ENCODE results near the gene SLC35E1.

Gene SLC35E1

GRCh38 chr19:16572332-16573211 lies at the start of gene SLC35E1:
Gene SLC35E1 (minus strand): TSS chr19:16572415. CDS start chr19:16572364, 51 bp downstream.
- H3K36me3 Mint-ChIP-seq: peaks cover 92% of the 10 kb centered on the region
- ATAC-seq: peak; percentile 98
- peak within 1 kb of the TSS; percentile 97 for H3K27ac Mint-ChIP-seq
- H3K4me1 Mint-ChIP-seq: peaks cover 55% of the 10 kb centered on the region
- H3K9me3 Mint-ChIP-seq: no peaks in the 10 kb centered on the region
- peak within 1 kb of the TSS; percentile 94 for H3K4me3 Mint-ChIP-seq
- DNase-seq (ENCODE audit: low spot score in 2 of 2): peak; percentile 87 to 94

- ATAC-seq (no peak), DNase-seq (ENCODE audit: low spot score in 2 of 2) (no peak)
- Mint-ChIP-seq H3K9me3 (no peaks in the 10 kb centered on the region), H3K4me3 (no peak overlapping the region), H3K36me3 (peaks cover 37% of the 10 kb centered on the region), H3K4me1 (peaks cover 89% of the 10 kb centered on the region), H3K27ac (peak overlapping the region; percentile 11)
Measured at GRCh38 chr19:16621165-16621800, 49.1 kb upstream of the SLC35E1 start.

DNA sequence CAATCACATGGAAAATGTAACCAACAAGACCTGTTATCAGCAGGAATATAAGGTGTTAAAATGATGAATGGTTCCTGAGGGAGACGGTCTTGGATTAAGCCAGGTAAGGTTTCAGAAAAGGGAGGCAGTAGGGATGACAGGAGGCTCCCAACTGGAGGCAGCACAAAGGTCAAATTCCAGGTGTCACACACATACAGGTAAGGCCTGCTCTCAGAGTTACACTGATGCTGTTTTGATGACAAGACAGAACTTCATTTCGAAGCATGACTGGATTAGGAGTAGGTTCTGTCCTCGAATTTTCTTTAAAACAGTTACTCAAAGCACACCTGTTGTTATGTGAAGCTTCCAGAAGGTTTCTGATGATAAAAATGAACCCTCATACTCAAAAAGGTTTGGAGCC lies 48.4 kb upstream of the SLC35E1 start:
- H3K27ac Mint-ChIP-seq: no peak overlapping the region

DNA sequence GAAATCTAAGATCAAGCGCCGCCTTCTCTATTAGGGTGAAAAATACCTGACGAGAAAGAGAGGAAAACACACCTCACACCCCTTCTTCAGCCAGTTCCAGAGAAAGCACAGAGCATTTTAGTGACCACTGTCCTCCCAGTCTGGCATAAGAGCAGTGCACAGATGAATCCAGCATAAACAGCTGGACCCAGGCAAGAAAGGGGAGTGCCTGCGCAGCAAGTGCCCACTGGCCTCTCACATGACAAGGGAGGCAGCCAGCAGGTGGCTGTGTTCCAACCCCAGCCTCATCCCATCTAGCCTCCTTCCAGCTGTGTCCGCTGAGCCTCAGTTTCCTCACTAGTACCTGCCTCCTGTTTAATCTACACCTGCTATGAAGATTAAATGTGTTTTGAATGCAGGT lies 47.8 kb upstream of the SLC35E1 start:
- Mint-ChIP-seq H3K27ac (peak overlapping the region; percentile 78), H3K36me3 (peaks cover 25% of the 10 kb centered on the region), H3K9me3 (no peaks in the 10 kb centered on the region), H3K4me1 (peaks cover 89% of the 10 kb centered on the region), H3K4me3 (no peak overlapping the region)
- ATAC-seq (no peak), DNase-seq (ENCODE audit: low spot score in 2 of 2) (no peak)

More for the DNA sequence above, 48.4 kb upstream of the SLC35E1 start:
- DNase-seq (ENCODE audit: low spot score in 2 of 2) (no peak), ATAC-seq (no peak)
- Mint-ChIP-seq H3K36me3 (peaks cover 30% of the 10 kb centered on the region), H3K9me3 (no peaks in the 10 kb centered on the region), H3K4me3 (no peak overlapping the region), H3K4me1 (peaks cover 89% of the 10 kb centered on the region)

GRCh38 chr19:16619457-16619856 lies 47.2 kb upstream of the SLC35E1 start:
- peak overlapping the region; percentile 78 for H3K27ac Mint-ChIP-seq
- ATAC-seq: peak; percentile 22

DNA sequence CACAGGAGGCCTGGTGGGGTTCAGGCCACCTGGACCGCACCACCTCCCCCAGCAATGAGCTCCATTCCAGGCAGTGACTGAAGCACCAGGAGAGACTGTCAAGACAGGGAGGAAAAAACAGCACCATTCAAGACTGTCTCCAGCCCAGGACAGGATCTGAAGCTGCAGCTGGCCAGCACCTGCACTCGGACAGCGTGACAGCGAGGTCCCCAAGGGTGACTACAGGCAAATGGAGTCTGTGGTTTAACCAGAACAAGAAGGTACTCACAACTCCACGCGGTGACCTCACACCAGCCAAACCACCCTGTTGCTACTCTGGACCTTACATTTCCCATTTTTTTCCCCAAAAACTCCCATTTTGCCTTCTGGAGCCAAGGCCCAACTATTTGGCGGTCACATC lies 46.0 kb upstream of the SLC35E1 start:
- Mint-ChIP-seq H3K9me3 (no peaks in the 10 kb centered on the region), H3K36me3 (peaks cover 9% of the 10 kb centered on the region), H3K4me1 (peaks cover 87% of the 10 kb centered on the region), H3K27ac (peak overlapping the region; percentile 78), H3K4me3 (no peak overlapping the region)
- DNase-seq (ENCODE audit: low spot score in 2 of 2): no peak
- no peak for ATAC-seq

More at GRCh38 chr19:16619457-16619856, 47.2 kb upstream of the SLC35E1 start:
- H3K9me3 Mint-ChIP-seq: no peaks in the 10 kb centered on the region
- H3K4me1 Mint-ChIP-seq: peaks cover 94% of the 10 kb centered on the region
- DNase-seq (ENCODE audit: low spot score in 2 of 2): no peak
- no peak overlapping the region for H3K4me3 Mint-ChIP-seq
- H3K36me3 Mint-ChIP-seq: peaks cover 19% of the 10 kb centered on the region

GRCh38 chr19:16615808-16616207 lies 43.6 kb upstream of the SLC35E1 start:
- DNase-seq (ENCODE audit: low spot score in 2 of 2) (no peak), ATAC-seq (peak; percentile 47)
- peak overlapping the region; percentile 61 for H3K27ac Mint-ChIP-seq
- peaks cover 80% of the 10 kb centered on the region for H3K4me1 Mint-ChIP-seq
- no peaks in the 10 kb centered on the region for H3K36me3 Mint-ChIP-seq
- no peaks in the 10 kb centered on the region for H3K9me3 Mint-ChIP-seq
- no peak overlapping the region for H3K4me3 Mint-ChIP-seq

GRCh38 chr19:16614941-16615340 lies 42.7 kb upstream of the SLC35E1 start:
- H3K4me1 Mint-ChIP-seq: peaks cover 76% of the 10 kb centered on the region
- H3K4me3 Mint-ChIP-seq: no peak overlapping the region
- H3K9me3 Mint-ChIP-seq: no peaks in the 10 kb centered on the region
- H3K36me3 Mint-ChIP-seq: no peaks in the 10 kb centered on the region
- peak overlapping the region; percentile 61 for H3K27ac Mint-ChIP-seq
- ATAC-seq (no peak), DNase-seq (ENCODE audit: low spot score in 2 of 2) (no peak)

- H3K36me3 Mint-ChIP-seq: no peaks in the 10 kb centered on the region
- H3K4me3 Mint-ChIP-seq: no peak overlapping the region
- H3K4me1 Mint-ChIP-seq: peaks cover 65% of the 10 kb centered on the region
- no peak overlapping the region for H3K27ac Mint-ChIP-seq
- no peaks in the 10 kb centered on the region for H3K9me3 Mint-ChIP-seq
- DNase-seq (ENCODE audit: low spot score in 2 of 2) (no peak), ATAC-seq (no peak)
Measured at GRCh38 chr19:16613841-16614240, 41.6 kb upstream of the SLC35E1 start.

- DNase-seq (ENCODE audit: low spot score in 2 of 2) (no peak), ATAC-seq (no peak)
- no peak overlapping the region for H3K27ac Mint-ChIP-seq
- H3K4me3 Mint-ChIP-seq: no peak overlapping the region
- peaks cover 65% of the 10 kb centered on the region for H3K4me1 Mint-ChIP-seq
- H3K9me3 Mint-ChIP-seq: no peaks in the 10 kb centered on the region
- no peaks in the 10 kb centered on the region for H3K36me3 Mint-ChIP-seq
Measured at GRCh38 chr19:16612636-16613035, 40.4 kb upstream of the SLC35E1 start.

DNA sequence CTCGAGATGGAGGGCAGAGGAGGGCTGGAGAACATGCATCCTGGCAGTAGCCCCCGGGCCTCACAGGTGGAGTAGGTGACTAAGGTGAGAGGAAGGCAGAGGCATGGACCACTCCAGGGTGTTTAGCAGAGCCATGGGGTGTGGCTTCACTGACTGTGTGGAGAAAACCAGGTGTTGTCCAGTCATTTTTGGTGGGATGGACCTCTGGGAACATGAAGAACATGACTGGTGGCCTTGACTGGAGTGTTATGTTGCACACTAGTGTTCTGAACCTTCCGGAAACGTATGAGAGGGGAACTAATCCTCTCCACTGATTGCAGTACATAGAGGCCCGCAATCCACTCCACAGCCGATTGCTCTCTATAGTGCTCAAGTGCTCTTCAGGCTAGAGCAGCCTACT lies 38.9 kb upstream of the SLC35E1 start:
- Mint-ChIP-seq H3K27ac (peak overlapping the region; percentile 44), H3K4me1 (peaks cover 52% of the 10 kb centered on the region), H3K9me3 (no peaks in the 10 kb centered on the region), H3K36me3 (no peaks in the 10 kb centered on the region), H3K4me3 (no peak overlapping the region)
- ATAC-seq: no peak
- no peak for DNase-seq (ENCODE audit: low spot score in 2 of 2)

GRCh38 chr19:16609511-16610200 lies 37.4 kb upstream of the SLC35E1 start:
- Mint-ChIP-seq H3K36me3 (no peaks in the 10 kb centered on the region), H3K4me1 (peaks cover 50% of the 10 kb centered on the region), H3K4me3 (no peak overlapping the region), H3K9me3 (no peaks in the 10 kb centered on the region), H3K27ac (no peak overlapping the region)
- ATAC-seq: no peak
- no peak for DNase-seq (ENCODE audit: low spot score in 2 of 2)

- Mint-ChIP-seq H3K4me1 (peaks cover 55% of the 10 kb centered on the region), H3K4me3 (no peak overlapping the region), H3K27ac (peak overlapping the region; percentile 64), H3K36me3 (peaks cover 5% of the 10 kb centered on the region), H3K9me3 (no peaks in the 10 kb centered on the region)
- ATAC-seq (peak; percentile 97), DNase-seq (ENCODE audit: low spot score in 2 of 2) (no peak)
Measured at GRCh38 chr19:16608290-16608739, 36.1 kb upstream of the SLC35E1 start.

DNA sequence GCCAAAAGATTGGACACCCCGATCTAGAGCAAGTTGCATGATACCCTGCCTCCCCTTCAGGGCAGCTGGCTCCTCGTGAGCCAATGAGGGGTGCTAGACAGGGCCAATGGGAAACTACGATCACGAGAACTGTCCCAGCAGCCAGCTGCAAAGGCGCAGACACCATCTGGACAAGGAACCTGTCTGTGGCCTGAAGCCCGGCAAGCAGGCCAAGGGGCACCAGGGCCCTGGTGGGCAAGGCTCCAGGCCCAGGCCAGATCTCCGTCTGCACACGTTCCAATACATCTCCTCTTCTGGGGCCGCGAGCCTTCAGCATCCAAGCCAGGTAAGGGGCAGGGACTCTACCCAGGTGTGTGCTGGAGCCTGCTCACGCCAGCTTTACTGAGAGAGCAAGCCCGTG lies 35.6 kb upstream of the SLC35E1 start:
- peak overlapping the region; percentile 64 for H3K27ac Mint-ChIP-seq
- H3K4me1 Mint-ChIP-seq: peaks cover 55% of the 10 kb centered on the region
- H3K36me3 Mint-ChIP-seq: peaks cover 5% of the 10 kb centered on the region
- H3K9me3 Mint-ChIP-seq: no peaks in the 10 kb centered on the region
- H3K4me3 Mint-ChIP-seq: no peak overlapping the region
- DNase-seq (ENCODE audit: low spot score in 2 of 2): no peak
- ATAC-seq: no peak

DNA sequence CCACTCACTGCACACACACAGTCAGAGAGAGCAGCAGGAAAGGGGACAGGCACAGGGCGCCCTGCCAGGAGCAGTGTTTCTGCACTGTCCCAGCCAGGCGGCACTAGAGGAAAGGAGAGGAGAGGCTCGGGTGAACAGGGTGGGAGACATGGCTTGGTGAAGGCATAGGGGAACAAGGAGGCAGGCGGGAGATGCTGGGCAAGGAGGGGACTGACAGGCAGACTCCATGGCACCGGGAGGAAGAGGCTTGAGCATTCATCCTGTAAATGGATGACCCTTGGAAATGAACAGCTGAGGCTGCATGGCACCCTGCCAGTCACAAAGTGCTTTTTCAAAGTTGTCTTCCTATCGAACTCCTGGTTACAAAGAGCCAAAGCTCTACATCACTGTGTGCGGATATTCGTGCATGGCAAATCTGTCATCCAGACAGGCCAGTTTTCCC lies 33.4 kb upstream of the SLC35E1 start:
- ATAC-seq (no peak), DNase-seq (ENCODE audit: low spot score in 2 of 2) (no peak)
- peaks cover 12% of the 10 kb centered on the region for H3K36me3 Mint-ChIP-seq
- H3K9me3 Mint-ChIP-seq: no peaks in the 10 kb centered on the region
- H3K4me3 Mint-ChIP-seq: no peak overlapping the region
- H3K27ac Mint-ChIP-seq: peak overlapping the region; percentile 81
- peaks cover 47% of the 10 kb centered on the region for H3K4me1 Mint-ChIP-seq

Data from stimulated activated effector memory CD8-positive, alpha-beta T cell treated with anti-CD3 and anti-CD28 coated beads, Interleukin-12 subunit alpha, Interleukin-12 subunit beta, amount 100 ng/mL, for 72 hours (primary cell).